ENCODE measurements around the gene HSD3B1. TPM values are rescaled to one million over a fixed set of nuclear protein-coding genes. Genes with fewer than 3 reads are reported as not detected.

The HSD3B1 gene
- total RNA-seq, 3 donors from 2014 or later: not detected

DNA sequence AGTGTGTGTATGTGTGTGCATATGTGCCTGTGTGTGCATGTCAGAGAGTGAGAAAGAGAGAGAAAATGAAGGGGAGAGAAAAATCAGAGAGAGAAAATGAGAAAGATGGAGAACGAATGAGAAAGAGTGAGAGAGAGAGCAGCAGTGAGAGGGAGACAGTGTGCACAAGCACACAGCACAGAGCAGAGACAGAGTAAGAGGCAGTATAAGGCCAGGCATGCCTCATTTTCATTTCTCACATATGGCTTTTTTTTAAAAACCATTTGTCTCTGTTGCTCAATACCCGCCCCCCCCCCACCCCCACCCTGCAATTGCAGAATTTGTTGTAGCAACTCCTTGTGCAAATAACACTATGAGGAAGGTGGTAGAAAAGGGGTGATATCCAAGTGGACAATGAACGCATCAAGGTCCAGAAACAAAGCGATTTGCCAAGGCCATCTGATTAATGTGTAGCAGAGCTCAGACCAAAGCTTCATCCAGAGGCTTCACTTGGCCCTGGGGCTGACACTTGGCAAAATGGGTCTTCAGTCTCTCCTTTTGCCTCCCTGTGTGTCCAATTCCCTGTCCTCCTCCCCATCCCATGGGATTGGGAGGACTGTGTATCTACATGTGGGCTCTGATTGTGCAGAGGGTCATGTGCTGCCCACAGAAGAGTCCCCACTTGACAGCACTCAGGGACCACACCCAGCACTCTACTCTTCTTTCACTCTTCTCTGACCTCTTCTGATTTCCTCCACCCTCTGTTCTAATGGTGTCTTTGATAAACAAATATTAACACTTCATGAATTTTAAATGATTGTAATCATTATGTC, 38.9 kb upstream of the HSD3B1 start:
- Histone ChIP-seq H3K9me3 (no peaks in the 10 kb centered on the region), H3K36me3 (no peaks in the 10 kb centered on the region), H3K27me3 (no peaks in the 10 kb centered on the region), H3K4me1 (no peaks in the 10 kb centered on the region), H3K27ac (peak overlapping the region in 1 of 2 donors; percentile 7), H3K4me3 (no peak overlapping the region)
- TF ChIP-seq POLR2AphosphoS5 (IDR thresholded peaks at IDR 0.05) (no peak), POLR2A (IDR thresholded peaks at IDR 0.05) (no peak)
- TF ChIP-seq, protein P1, sequence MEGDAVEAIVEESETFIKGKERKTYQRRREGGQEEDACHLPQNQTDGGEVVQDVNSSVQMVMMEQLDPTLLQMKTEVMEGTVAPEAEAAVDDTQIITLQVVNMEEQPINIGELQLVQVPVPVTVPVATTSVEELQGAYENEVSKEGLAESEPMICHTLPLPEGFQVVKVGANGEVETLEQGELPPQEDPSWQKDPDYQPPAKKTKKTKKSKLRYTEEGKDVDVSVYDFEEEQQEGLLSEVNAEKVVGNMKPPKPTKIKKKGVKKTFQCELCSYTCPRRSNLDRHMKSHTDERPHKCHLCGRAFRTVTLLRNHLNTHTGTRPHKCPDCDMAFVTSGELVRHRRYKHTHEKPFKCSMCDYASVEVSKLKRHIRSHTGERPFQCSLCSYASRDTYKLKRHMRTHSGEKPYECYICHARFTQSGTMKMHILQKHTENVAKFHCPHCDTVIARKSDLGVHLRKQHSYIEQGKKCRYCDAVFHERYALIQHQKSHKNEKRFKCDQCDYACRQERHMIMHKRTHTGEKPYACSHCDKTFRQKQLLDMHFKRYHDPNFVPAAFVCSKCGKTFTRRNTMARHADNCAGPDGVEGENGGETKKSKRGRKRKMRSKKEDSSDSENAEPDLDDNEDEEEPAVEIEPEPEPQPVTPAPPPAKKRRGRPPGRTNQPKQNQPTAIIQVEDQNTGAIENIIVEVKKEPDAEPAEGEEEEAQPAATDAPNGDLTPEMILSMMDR (IDR thresholded peaks at IDR 0.05): no peak
- intact Hi-C loops (cut with DNase I; ENCODE audit: low total_unique reads): no loop called here
- DNase-seq (ENCODE audit: low spot score in 2 of 2): no peak

DNA sequence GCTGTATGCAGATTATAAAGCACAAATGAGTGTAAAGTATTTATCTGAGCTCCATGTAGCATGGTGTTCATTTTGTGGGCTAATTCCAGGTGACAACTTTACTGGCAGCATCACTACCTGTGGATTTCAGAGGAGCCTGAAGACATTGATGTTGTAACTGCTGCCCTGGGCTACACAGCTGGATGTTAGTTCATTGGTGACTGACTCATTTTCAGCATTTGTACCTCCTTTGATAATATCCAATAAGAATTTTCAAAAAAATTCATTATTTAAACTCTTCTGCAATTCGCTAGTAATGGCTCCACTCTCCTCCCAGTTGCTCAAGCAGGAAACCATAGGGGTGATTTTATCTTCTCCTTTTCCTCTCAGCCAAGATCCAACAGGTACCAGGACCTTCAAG, 37.3 kb upstream of the HSD3B1 start:
- no peaks in the 10 kb centered on the region for H3K36me3 ChIP-seq
- TF ChIP-seq, protein P1 (IDR thresholded peaks at IDR 0.05): no peak
- TF ChIP-seq POLR2A (IDR thresholded peaks at IDR 0.05) (no peak), POLR2AphosphoS5 (IDR thresholded peaks at IDR 0.05) (no peak)
- intact Hi-C loops (cut with DNase I; ENCODE audit: low total_unique reads): no loop called here
- no peak for DNase-seq (ENCODE audit: low spot score in 2 of 2)
- no peaks in the 10 kb centered on the region for H3K9me3 ChIP-seq
- H3K4me3 ChIP-seq: no peak overlapping the region
- H3K27me3 ChIP-seq: no peaks in the 10 kb centered on the region
- no peak overlapping the region for H3K27ac ChIP-seq
- H3K4me1 ChIP-seq: no peaks in the 10 kb centered on the region

DNA sequence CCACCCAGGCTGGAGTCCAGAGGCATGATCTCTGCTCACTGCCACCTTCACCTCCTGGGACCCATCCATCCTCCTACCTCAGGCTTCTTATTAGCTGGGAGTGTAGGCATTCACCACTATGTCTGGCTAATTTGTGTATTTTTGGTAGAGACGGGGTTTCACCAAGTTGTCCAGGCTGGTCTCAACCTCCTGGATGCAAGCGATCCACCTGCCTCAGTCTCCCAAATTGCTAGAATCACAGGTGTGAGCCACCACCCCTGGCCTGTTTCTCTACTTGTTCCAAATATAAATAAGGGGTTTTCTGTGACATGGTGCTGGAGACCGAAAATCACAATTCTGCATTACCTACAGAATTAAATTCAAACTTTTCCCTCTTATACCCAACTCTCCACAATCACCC, 36.6 kb upstream of the HSD3B1 start:
- H3K27me3 ChIP-seq: no peaks in the 10 kb centered on the region
- no peaks in the 10 kb centered on the region for H3K36me3 ChIP-seq
- TF ChIP-seq, protein P1 (IDR thresholded peaks at IDR 0.05): no peak
- TF ChIP-seq POLR2A (IDR thresholded peaks at IDR 0.05) (no peak), POLR2AphosphoS5 (IDR thresholded peaks at IDR 0.05) (no peak)
- H3K9me3 ChIP-seq: no peaks in the 10 kb centered on the region
- H3K4me3 ChIP-seq: no peak overlapping the region
- intact Hi-C loops (cut with DNase I; ENCODE audit: low total_unique reads): no loop called here
- H3K27ac ChIP-seq: no peak overlapping the region
- no peak for DNase-seq (ENCODE audit: low spot score in 2 of 2)
- no peaks in the 10 kb centered on the region for H3K4me1 ChIP-seq

DNA sequence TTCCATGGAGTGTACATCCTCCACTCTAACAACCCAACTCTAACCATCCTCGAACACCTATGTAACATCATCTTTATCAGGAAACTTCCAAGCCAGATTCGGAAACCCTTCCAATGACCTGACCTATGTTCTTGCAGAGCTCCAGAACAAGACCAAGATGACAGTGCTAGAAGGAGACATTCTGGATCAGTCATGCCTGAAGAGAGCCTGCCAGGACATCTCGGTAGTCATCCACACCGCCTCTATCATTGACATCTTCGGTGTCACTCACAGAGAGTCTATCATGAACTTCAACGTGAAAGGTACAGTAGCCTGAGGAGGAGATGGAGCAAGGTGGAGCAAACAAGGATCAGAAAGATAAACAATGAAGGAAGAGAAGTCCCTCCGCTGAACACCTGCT, 36.1 kb upstream of the HSD3B1 start:
- no peaks in the 10 kb centered on the region for H3K9me3 ChIP-seq
- H3K27ac ChIP-seq: no peak overlapping the region
- H3K36me3 ChIP-seq: no peaks in the 10 kb centered on the region
- no peak overlapping the region for H3K4me3 ChIP-seq
- intact Hi-C loops (cut with DNase I; ENCODE audit: low total_unique reads): no loop called here
- no peak for DNase-seq (ENCODE audit: low spot score in 2 of 2)
- TF ChIP-seq POLR2A (IDR thresholded peaks at IDR 0.05): no peak
- TF ChIP-seq, protein P1 (IDR thresholded peaks at IDR 0.05): no peak
- TF ChIP-seq POLR2AphosphoS5 (IDR thresholded peaks at IDR 0.05): no peak
- no peaks in the 10 kb centered on the region for H3K4me1 ChIP-seq
- H3K27me3 ChIP-seq: no peaks in the 10 kb centered on the region

DNA sequence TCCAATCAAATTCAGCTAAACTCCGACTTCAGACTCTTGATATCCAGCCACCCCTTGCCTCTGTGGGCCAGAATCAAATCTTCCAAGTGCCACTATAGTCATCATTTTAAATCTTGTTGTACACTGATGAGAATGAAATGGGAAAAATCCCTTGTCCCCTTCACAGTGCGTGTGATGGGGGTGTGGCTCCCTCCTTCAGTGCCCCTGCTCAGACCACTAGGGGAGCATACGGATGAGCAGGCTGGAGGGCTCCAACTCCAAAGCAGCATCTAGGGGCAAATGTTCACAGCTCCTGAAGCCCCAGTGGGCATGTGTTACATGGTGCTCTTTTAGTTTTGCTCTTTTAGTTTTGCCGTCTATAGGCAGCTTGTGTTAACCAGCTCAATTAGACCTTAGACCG, 35.4 kb upstream of the HSD3B1 start:
- no peak overlapping the region for H3K27ac ChIP-seq
- H3K36me3 ChIP-seq: no peaks in the 10 kb centered on the region
- no peaks in the 10 kb centered on the region for H3K27me3 ChIP-seq
- no peak overlapping the region for H3K4me3 ChIP-seq
- DNase-seq (ENCODE audit: low spot score in 2 of 2): no peak
- intact Hi-C loops (cut with DNase I; ENCODE audit: low total_unique reads): no loop called here
- no peaks in the 10 kb centered on the region for H3K9me3 ChIP-seq
- TF ChIP-seq POLR2AphosphoS5 (IDR thresholded peaks at IDR 0.05) (no peak), POLR2A (IDR thresholded peaks at IDR 0.05) (no peak)
- TF ChIP-seq, protein P1 (IDR thresholded peaks at IDR 0.05): no peak
- no peaks in the 10 kb centered on the region for H3K4me1 ChIP-seq

Measured in breast epithelium (tissue), 4 donors.